ENCODE data around the gene RGS13. TPM values are rescaled to one million over a fixed set of nuclear protein-coding genes. Genes with fewer than 3 reads are reported as not detected.

RGS13 gene, protein sequence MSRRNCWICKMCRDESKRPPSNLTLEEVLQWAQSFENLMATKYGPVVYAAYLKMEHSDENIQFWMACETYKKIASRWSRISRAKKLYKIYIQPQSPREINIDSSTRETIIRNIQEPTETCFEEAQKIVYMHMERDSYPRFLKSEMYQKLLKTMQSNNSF
- total RNA-seq, result not detected in 2 replicates

- no peak for DNase-seq (ENCODE audit: low read depth)
Observed at GRCh38 chr1:192635939-192636338, at the start of gene RGS13. TSS of gene RGS13 (plus strand) at chr1:192636147. CDS start at chr1:192644335, 8,188 bp downstream.

DNA sequence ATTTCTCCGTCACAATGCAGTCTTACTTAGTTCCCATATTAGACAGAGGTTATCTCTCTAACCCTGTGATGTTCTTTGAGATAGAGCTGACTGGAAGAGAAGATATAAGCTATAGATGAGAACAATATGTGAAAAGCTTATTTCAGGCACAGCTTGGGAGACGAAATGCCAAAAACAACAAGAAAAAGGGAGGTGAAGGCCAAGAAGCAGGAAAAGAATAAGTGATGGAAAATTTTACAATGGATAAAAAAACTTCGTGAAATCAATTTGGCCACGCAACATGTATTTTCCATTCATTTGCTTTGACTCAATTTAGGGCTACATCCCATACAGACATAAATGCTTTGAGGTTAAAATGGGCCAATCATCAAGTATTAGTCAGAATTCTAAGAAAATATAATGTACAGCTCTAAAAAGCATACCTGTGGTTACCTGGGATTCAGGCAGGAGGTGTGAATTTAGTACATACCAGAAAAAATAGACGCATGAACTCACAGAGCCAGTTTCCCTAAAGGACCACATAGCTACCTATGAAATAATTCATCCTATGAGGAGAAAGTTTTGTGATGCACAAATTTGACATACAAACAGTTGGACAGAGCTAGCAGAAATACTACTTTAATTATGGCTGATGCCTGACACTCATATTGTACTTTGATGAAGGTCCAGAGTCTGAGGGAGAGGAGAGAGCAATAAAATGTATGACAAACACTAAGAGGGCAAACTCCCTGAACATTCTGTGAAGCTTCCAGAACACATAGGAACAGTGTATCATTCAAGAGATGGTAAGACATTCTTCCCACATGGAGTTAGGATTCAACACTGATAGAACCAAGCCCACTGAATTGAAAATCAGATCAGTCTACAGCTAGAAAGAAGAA is 48.3 kb upstream of the RGS13 start:
- no peak for DNase-seq (ENCODE audit: low read depth)

GRCh38 chr1:192588546-192588945 is 47.4 kb upstream of the RGS13 start:
- DNase-seq (ENCODE audit: low read depth), result peak; percentile 19

GRCh38 chr1:192589813-192590212 is 46.1 kb upstream of the RGS13 start:
- DNase-seq (ENCODE audit: low read depth), result no peak

DNA sequence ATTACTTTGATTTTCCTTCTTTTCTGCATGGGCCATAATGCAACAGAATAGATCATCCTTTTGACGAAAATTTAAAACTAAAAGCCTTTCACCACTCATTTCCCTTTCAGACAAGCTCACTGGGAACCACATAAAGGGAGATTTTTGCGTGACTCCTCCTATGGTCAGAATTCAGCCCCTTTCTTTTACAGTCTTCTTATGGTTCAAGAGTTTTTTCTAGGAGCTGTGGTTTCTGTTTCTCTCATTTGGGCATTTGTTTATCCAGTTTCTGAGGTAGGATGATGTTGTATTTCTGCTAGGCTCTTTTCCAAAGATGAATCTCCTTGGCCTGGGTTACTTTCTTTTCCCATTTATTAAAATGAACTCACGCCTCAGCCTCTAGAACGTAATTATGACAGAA is 43.4 kb upstream of the RGS13 start:
- no peak for DNase-seq (ENCODE audit: low read depth)

DNA sequence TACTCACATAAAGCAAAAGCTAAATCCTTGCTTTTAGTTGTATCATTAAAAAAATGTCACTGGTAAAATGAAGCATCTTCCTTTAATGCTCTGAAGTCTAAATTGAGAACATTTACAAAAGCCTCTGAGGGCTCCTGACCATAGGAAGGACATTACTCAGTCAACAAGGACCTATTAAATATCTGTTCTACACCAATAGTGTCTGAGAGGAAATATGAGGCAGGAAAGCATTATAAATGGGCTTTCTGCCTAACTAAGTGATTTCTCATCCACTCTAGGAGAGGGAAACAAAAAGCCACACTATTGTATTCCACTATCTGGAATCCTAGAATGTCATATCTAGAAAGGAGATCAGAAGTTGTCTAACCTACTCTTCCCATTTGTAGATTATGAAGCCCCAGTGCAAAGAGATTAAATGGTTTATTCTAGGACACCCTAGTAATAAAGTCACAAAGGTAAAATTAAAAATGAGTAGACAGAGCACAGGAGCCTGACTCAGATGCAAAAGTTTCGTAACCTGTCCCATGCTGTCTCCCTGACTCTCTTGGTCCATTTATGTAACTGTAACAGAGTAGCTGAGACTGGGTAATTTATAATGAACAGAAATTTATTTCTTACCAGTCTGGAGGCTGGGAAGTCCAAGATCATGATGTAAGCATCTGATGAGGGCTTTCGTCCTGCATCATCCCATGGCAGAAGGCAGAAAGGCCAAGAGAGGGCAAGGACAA is 42.8 kb upstream of the RGS13 start:
- DNase-seq (ENCODE audit: low read depth), result peak; percentile 31

DNA sequence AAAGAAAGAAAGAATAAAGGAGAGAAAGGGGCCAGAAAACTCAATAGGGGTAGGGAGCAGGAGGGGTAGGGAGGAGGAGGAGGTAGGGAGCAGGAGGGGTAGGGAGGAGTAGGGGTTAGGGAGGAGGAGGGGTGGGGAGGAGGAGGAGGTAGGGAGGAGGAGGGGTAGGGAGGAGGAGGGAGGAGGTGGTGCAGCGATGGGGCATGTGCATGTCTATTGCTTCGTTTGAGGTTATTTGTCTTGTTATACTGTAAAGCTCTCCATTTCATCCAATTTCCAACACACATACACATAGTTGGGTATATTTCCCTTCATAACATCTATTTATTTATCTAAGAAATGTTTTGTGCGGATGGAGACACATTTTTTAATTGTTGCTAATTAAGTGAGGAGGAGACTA is 40.6 kb upstream of the RGS13 start:
- no peak for DNase-seq (ENCODE audit: low read depth)

- DNase-seq (ENCODE audit: low read depth), result no peak
Observed at GRCh38 chr1:192598589-192598988, 37.4 kb upstream of the RGS13 start.

GRCh38 chr1:192600275-192600674 is 35.7 kb upstream of the RGS13 start:
- DNase-seq (ENCODE audit: low read depth), result peak; percentile 63

DNA sequence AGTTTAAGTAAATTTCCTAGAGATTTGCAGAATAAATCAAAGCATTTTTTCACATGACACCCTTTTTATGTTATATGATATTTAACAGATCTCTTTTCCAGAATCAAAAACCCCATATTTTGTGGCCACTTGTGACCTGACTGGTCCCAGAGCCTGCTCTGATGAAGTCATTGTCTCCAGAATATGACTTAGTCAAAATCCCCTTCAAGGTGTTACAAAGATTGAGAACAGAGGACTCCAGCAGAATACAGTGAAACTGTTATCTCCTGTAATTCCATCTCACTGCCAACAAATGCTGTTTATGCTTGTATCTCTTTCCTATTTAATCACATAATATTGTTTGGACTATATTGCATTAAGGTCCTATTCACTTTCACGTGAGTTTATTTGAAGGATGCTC is 34.8 kb upstream of the RGS13 start:
- no peak for DNase-seq (ENCODE audit: low read depth)

GRCh38 chr1:192601567-192601966 is 34.4 kb upstream of the RGS13 start:
- peak; percentile 28 for DNase-seq (ENCODE audit: low read depth)

DNA sequence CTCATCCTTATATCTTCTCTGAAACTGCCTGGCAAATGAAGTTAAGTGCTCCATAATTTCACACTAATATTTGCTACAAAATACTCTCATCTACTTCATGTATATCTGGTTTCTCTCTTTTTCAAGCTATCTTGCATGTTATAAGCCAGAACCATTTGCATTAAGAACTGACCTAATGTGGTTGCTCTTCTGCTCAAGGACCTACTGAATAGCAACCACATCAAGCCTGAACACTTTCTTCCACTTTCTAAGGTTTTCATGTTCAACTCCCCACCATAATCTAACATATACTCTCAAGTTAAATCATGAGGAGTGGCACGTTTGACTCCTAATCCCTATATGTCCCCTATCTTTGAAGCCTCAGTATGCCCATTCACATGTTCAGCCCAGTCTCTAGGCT is 33.2 kb upstream of the RGS13 start:
- DNase-seq (ENCODE audit: low read depth), result no peak

- DNase-seq (ENCODE audit: low read depth), result no peak
Observed at GRCh38 chr1:192603218-192603787, 32.6 kb upstream of the RGS13 start.

DNA sequence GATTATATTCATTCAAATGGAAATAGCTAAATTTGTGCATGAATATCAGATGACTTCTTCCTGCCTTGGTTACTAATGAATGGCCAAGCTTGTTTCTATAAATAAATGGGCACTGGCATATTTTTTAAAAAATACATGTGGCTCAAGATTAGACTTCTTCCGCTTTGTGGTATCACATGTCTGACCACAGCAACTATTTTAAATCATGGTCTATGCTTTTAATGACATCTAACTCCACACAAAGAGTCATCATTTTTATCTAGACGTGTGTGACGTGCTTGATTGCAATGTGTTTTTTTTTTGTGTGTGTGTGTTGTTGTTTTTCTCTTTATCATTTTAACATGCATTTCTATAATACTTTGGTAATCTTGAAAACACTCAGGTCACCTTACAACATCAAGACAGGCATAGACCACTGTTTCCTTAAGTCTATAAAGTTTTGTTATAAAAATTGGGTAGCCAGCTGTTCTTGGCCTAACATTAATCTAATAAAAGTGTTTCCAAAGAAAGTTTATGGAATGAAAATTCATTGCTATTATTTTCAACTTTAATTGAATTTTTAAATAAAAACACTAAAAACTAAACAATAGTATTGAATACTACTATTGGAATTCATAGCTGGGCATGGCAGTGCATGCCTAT is 30.8 kb upstream of the RGS13 start:
- DNase-seq (ENCODE audit: low read depth), result no peak

DNA sequence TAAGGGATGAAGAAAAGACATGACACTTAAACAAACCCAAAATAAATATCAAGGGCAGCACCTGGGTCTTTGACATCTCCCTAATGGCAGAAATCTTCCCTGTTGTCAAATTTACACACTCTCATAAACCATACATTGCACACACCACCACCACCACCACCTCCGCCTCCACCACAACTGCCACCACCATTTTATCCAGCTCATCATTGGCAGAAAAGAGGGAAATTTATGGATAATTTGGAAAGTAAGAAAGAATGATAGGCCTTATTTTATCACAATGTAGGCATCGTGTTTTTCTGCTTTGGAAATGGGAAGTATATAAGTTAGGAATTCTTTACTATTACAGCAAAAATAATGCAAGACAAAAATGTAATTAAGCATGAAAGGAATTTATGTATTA is 27.3 kb upstream of the RGS13 start:
- DNase-seq (ENCODE audit: low read depth), result no peak

DNA sequence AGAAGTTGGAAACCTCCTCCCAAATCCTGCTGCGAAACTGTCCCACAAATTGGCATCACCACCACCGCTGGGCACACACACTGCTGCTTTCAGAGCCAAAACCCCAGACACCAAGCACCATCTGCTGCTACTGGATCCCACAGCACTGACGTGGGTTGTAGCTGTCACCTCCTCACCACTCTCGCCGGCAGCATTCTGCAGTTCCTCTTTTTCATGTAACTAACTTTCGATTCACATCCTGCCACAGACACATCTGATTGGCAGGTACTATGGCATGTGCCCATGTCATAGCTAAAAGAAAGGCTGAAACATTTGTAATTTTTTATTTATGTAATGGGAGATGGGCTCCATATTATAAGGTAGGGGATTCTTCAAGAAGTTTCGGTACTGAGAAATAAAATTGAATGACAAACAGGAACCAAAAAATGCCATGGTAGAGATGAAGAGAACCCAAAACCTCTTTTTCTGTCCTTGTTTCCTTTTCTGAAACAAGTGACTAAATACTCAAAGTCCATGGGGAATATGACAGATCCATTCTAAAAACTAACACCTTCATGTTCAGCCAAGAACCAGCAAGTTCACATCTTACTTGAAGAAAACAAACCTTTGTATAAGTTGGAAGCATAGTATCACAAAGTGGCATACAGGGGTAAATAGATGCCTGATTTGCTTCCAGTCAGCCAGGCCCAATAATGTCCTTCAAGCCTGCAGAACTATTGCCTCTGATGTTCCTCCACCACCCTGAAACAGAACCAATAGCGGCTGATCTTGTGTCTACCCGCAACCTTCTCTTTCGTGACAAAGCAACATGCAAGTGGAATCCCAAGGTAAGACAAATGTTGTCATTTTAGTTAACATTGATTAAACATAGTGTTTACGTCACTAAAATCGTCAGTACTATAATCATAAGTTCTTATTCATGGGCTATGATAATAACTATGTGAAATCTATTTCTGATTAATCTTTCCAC is 26.6 kb upstream of the RGS13 start:
- DNase-seq (ENCODE audit: low read depth), result no peak

GRCh38 chr1:192610112-192610889 is 25.6 kb upstream of the RGS13 start:
- peak; percentile 25 for DNase-seq (ENCODE audit: low read depth)

DNA sequence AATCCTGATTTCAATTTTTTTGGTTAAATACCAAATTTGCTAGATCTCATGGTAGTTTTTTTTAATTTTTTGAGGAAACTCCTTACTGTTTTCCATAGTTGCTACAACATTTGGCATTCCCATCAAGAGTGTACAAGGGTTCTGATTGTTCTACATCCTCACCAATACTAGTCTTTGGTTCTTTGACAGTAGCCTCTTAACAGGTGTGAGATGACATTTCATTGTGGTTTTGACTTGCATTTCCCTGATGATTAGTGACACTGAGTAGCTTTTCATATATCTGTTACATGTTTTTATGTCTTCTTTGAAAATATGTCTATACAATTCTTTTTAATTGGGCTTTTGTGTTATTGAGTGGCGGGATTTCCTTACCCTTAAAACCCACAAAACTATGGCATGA is 20.9 kb upstream of the RGS13 start:
- no peak for DNase-seq (ENCODE audit: low read depth)

DNA sequence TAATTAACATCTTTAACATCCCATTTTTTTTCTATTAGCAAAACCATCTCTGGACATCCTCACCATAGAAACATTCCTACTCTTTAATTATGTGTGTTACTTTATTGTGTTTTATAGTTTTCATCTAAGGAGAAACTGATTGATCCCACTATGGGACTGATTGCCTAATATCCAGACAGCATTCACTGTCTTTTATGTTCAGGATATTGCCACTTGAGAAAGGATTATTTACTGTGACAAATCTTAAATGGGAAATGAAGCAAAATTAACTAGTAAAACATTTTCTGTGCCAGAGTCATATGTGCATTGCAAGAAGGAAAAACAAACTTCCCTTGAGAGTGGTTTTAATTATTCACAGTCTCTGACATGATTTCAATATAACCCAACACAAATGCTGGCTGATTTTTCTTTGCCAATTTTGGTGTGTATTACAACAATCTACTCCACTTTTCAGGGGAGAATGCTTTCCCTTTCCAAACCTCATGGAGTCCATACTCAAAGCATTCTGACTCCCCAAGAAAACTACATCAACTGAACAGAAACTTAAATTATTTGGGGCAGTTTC is 15.8 kb upstream of the RGS13 start:
- no peak for DNase-seq (ENCODE audit: low read depth)
